ENCODE results near the gene RAB3D.
A peak's percentile ranks its signal among the peaks of the same experiment; 100 is the strongest.
"Not testable (repeated sequence)": the region's sequence is repeated elsewhere in the genome, so short reads cannot be mapped to it uniquely, and the experiment has no call there.

Gene RAB3D

GRCh38 chr19:11338121-11338520 is 1.3 kb downstream of the RAB3D start:
- DNase-seq = no peak

GRCh38 chr19:11337080-11337479 is 2.4 kb downstream of the RAB3D start:
- no peak for DNase-seq

GRCh38 chr19:11335449-11336146 is 3.9 kb downstream of the RAB3D start:
- DNase-seq = no peak

- not testable (repeated sequence) for DNase-seq
These were observed 5.6 kb downstream of the RAB3D start for GRCh38 chr19:11333838-11334237.

GRCh38 chr19:11332822-11333221 is 6.6 kb downstream of the RAB3D start:
- DNase-seq = no peak

- no peak for DNase-seq
These were observed 8.0 kb downstream of the RAB3D start for GRCh38 chr19:11331502-11331901.

- no peak for DNase-seq
These were observed 9.3 kb downstream of the RAB3D start for GRCh38 chr19:11330127-11330526.

GRCh38 chr19:11325544-11325943 is 13.9 kb downstream of the RAB3D start:
- no peak for DNase-seq

GRCh38 chr19:11324748-11325389 is 14.6 kb downstream of the RAB3D start:
- no peak for DNase-seq

GRCh38 chr19:11324079-11324661 is 15.3 kb downstream of the RAB3D start:
- DNase-seq = peak; percentile 35 to 80

GRCh38 chr19:11323601-11324078 is 15.8 kb downstream of the RAB3D start:
- no peak for DNase-seq

- peak in 1 of 2 donors; percentile 32 for DNase-seq
These were observed 17.0 kb downstream of the RAB3D start for GRCh38 chr19:11322269-11323024.

GRCh38 chr19:11321191-11322126 is 18.0 kb downstream of the RAB3D start:
- DNase-seq = no peak

- not testable (repeated sequence) for DNase-seq
These were observed 19.0 kb downstream of the RAB3D start for GRCh38 chr19:11320278-11320995.

- DNase-seq = no peak
These were observed 33.1 kb downstream of the RAB3D start for GRCh38 chr19:11306337-11306736.

GRCh38 chr19:11304936-11305335 is 34.5 kb downstream of the RAB3D start:
- no peak for DNase-seq

GRCh38 chr19:11300811-11301120 is 38.7 kb downstream of the RAB3D start:
- DNase-seq = no peak

GRCh38 chr19:11299946-11300810 is 39.3 kb downstream of the RAB3D start:
- DNase-seq = no peak

GRCh38 chr19:11296264-11296663 is 43.2 kb downstream of the RAB3D start:
- no peak for DNase-seq

- DNase-seq = no peak
These were observed 43.7 kb downstream of the RAB3D start, which contains the start of gene TSPAN16 for GRCh38 chr19:11295665-11296245. TSS of gene TSPAN16 (plus strand) at chr19:11296160. CDS start at chr19:11296298, 138 bp downstream.
